ENCODE measurements around the gene PCIF1. TPM values are rescaled to one million over a fixed set of nuclear protein-coding genes. Genes with fewer than 3 reads are reported as not detected.

PCIF1 gene
- total RNA-seq, 1 donor, result 12.7 TPM

- Histone ChIP-seq H3K27me3 (ENCODE audit: insufficient read depth, low read length) (no peaks in the 10 kb centered on the region), H3K4me3 (ENCODE audit: insufficient read depth, low read length) (peak overlapping the region; percentile 91)
- no peak for DNase-seq (ENCODE audit: insufficient read length, low spot score, missing footprints)
Measured at GRCh38 chr20:45971425-45971674, 36.9 kb downstream of the PCIF1 start.

GRCh38 chr20:45971675-45972499 lies 37.4 kb downstream of the PCIF1 start, which contains the start of gene ZNF335:
Gene ZNF335, minus strand, starts transcription at chr20:45972203. Its CDS starts 793 bp downstream, at chr20:45971410.
- peaks cover 30% of the 10 kb centered on the region for H4K20me1 ChIP-seq (ENCODE audit: insufficient read depth, low read length)
- peaks cover 15% of the 10 kb centered on the region for H3K36me3 ChIP-seq (ENCODE audit: insufficient read depth, low read length)
- peak within 1 kb of the TSS; percentile 100 for H3K27ac ChIP-seq (ENCODE audit: low read depth, low read length)
- no peaks in the 10 kb centered on the region for H3K9me3 ChIP-seq (ENCODE audit: low read depth, low read length)
- DNase-seq (ENCODE audit: insufficient read length, low spot score, missing footprints), result peak; percentile 98
- no peaks in the 10 kb centered on the region for H3K27me3 ChIP-seq (ENCODE audit: insufficient read depth, low read length)
- peaks cover 35% of the 10 kb centered on the region for H3K4me1 ChIP-seq (ENCODE audit: insufficient read depth, low read length)
- no peak for TF ChIP-seq CTCF (IDR thresholded peaks at IDR 0.05; ENCODE audit: extremely low read depth, low read depth, low read length)
- peaks cover 36% of the 10 kb centered on the region for H3K79me2 ChIP-seq (ENCODE audit: insufficient read depth, low read length)
- H3K4me2 ChIP-seq (ENCODE audit: insufficient read depth, low read length), result peak within 1 kb of the TSS; percentile 97
- H2AFZ ChIP-seq (ENCODE audit: low read length), result peak within 1 kb of the TSS; percentile 97
- H3K4me3 ChIP-seq (ENCODE audit: insufficient read depth, low read length), result peak within 1 kb of the TSS; percentile 91

More at GRCh38 chr20:45971425-45971674, 36.9 kb downstream of the PCIF1 start:
- no peaks in the 10 kb centered on the region for H3K9me3 ChIP-seq (ENCODE audit: low read depth, low read length)
- H4K20me1 ChIP-seq (ENCODE audit: insufficient read depth, low read length), result peaks cover 30% of the 10 kb centered on the region
- TF ChIP-seq CTCF (IDR thresholded peaks at IDR 0.05; ENCODE audit: extremely low read depth, low read depth, low read length), result no peak
- peaks cover 36% of the 10 kb centered on the region for H3K79me2 ChIP-seq (ENCODE audit: insufficient read depth, low read length)
- peak overlapping the region; percentile 97 for H3K4me2 ChIP-seq (ENCODE audit: insufficient read depth, low read length)
- H3K36me3 ChIP-seq (ENCODE audit: insufficient read depth, low read length), result peaks cover 17% of the 10 kb centered on the region
- peaks cover 35% of the 10 kb centered on the region for H3K4me1 ChIP-seq (ENCODE audit: insufficient read depth, low read length)
- H3K27ac ChIP-seq (ENCODE audit: low read depth, low read length), result peak overlapping the region; percentile 100
- H2AFZ ChIP-seq (ENCODE audit: low read length), result peak overlapping the region; percentile 91

- Histone ChIP-seq H3K4me2 (ENCODE audit: insufficient read depth, low read length) (peak overlapping the region; percentile 97), H2AFZ (ENCODE audit: low read length) (peak overlapping the region; percentile 86), H3K4me3 (ENCODE audit: insufficient read depth, low read length) (peak overlapping the region; percentile 91), H3K4me1 (ENCODE audit: insufficient read depth, low read length) (peaks cover 35% of the 10 kb centered on the region), H3K27me3 (ENCODE audit: insufficient read depth, low read length) (no peaks in the 10 kb centered on the region), H3K36me3 (ENCODE audit: insufficient read depth, low read length) (peaks cover 8% of the 10 kb centered on the region), H3K79me2 (ENCODE audit: insufficient read depth, low read length) (peaks cover 34% of the 10 kb centered on the region), H3K27ac (ENCODE audit: low read depth, low read length) (peak overlapping the region; percentile 100), H3K9me3 (ENCODE audit: low read depth, low read length) (no peaks in the 10 kb centered on the region), H4K20me1 (ENCODE audit: insufficient read depth, low read length) (peaks cover 27% of the 10 kb centered on the region)
- TF ChIP-seq CTCF (IDR thresholded peaks at IDR 0.05; ENCODE audit: extremely low read depth, low read depth, low read length), result no peak
- no peak for DNase-seq (ENCODE audit: insufficient read length, low spot score, missing footprints)
Measured at GRCh38 chr20:45972500-45973183, 38.2 kb downstream of the PCIF1 start.
